HG03571 (cell line): Measurements from ENCODE around the gene C17orf114.

Experiments
- ATAC-seq: cut with Tn5 transposase; IDR thresholded peaks from one replicate; pipeline ENCODE4 v1.9.1; 2021; ENCODE audit not compliant: unreplicated experiment

Gene C17orf114

DNA sequence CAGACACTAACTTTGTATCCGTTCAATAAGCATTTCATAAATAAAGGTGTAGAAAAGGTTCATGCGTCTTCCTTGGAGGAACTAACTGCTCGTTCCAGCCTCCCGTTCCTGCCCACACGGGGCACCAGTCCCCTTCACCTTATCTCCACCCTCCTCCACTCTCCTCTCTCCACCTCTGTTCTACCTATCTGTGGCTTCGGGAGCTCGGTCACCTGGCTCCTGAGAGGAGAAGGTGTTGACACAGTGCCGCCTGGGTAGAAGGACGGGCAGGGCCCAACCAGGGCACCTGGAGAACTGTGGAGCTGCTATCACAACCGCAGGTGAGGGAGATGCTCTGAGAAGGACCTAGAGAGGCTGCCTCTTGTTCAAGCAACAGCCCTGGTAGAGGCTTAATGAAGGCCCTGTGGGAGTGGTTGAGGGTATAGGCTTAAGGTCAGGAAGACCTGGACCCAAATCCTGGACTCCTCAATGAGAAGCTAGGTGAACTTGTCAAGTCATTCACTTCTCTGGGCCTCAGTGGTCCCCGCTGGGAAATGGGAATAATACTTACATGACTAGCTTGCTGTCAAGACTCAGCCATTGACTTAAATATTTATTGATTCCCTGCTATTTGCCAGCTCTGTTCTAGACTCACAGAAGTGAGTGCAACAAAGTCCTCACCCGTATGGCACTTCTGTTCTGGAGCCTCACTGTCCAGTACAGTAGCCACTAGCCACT lies 21.4 kb upstream of the C17orf114 start:
- ATAC-seq: no peak

DNA sequence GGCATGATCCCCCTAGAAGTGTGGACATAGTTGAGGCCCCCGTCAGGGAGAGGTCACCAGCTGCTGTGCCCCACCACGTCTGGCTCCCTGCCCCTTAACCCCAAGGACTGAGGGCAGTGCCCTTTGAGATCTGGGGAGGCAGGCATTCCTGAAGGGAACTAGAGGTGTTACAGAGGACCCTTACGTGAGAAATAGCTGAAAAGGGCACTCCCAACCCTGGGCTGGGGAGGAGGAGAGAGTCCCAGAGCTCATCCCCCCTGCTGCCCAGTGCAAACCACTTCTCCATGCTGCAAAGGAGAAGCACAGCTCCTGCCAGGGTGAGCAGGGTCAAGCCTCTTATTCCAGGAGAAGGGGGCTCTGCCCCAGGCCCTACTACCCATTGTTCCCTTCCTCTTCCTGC lies 20.7 kb upstream of the C17orf114 start:
- no peak for ATAC-seq

DNA sequence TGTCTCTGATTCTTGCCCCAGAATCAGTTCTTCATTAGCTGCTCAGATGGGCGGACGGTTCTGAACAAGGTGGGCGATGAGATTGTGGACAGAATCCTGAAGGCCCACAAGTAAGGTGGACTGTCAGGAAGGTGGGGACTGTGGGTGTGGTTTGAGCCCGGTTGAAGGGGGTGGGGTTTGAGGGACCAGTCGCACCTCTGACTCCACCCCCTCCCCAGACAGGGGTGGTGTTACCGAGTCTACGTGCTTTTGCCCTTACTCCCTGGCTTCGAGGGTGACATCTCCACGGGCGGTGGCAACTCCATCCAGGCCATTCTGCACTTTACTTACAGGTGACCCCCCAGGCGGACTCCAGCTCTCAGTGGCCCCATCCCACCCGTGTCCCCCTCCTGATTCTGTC lies 16.1 kb upstream of the C17orf114 start:
- ATAC-seq: no peak

DNA sequence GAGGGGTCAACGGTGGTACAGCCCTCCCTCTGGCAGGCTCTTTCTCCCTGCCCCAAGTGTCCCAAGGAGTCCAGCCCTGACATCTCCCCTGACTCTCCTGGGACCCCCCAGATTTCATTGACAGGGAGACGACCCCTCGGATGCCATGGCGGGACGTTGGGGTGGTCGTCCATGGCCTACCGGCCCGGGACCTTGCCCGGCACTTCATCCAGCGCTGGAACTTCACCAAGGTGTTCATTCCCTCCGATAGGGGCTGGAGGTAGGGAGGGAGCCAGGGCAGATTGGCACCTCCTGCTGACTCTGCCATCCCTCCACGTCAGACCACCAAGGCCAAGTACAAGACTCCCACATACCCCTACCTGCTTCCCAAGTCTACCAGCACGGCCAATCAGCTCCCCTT lies 14.7 kb upstream of the C17orf114 start:
- ATAC-seq: no peak

DNA sequence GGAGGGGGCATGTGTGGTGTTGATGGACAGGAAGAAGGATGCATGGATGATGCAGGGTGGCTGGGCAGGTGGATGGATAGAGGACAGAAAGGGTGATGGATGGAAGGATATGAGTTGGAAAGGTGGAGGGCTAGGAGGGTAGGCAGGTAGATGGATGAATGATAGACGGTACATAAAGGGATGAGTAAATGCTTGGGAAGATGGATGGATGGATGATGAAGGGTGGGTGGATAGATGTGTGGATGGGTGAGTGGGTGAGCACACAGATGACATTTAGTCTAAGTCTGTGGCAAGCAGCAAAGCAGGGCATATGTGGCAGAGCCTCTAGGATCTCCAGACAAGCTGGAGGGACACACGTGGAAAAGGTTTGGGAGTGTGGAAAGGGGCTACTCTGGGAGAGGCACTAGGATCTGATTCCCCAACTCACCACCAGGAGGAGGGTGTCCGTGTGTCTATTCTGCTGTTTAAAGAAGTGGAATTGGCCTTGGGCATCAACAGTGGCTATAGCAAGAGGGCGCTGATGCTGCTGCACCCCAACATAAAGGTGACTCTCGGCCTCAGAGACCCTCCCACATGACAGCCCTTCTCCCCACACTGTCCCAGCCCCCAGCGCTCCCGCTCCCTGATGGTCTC lies 13.0 kb upstream of the C17orf114 start:
- ATAC-seq: no peak

DNA sequence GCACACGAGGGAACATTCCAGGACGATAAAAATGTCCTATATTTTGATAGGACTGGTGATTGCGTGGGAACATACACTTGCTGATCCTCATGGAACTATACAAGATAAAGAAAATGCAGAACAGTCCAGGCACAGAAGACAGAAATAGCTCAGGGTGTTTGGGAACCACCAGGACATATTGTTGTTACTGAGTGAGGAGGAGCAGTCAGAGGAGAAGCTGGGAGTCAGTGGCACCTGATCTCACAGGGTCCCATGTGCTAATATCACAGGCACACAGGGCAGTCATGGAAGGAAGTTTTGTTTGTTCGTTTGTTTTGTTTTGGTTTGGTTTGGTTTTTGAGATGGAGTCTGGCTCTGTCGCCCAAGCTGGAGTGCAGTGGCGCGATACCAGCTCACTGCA lies 10.6 kb upstream of the C17orf114 start:
- no peak for ATAC-seq

DNA sequence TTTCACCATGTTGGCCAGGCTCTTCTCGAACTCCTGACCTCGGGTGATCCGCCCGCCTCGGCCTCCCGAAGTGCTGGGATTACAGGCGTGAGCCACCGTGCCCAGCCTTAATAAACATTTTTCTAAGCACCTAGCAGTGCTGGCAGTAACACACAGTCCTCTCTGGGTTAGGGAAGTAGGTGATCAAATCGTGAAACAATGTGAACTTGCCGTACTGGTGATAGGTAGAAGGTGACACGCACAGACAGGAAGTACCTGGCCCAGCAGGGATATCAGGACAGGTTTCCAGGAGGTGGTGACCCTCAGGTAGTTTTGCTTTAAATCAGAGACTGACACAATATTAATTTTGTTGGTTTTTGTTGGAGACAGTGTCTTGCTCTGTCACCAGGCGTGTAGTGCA lies 9.3 kb upstream of the C17orf114 start:
- ATAC-seq: no peak

DNA sequence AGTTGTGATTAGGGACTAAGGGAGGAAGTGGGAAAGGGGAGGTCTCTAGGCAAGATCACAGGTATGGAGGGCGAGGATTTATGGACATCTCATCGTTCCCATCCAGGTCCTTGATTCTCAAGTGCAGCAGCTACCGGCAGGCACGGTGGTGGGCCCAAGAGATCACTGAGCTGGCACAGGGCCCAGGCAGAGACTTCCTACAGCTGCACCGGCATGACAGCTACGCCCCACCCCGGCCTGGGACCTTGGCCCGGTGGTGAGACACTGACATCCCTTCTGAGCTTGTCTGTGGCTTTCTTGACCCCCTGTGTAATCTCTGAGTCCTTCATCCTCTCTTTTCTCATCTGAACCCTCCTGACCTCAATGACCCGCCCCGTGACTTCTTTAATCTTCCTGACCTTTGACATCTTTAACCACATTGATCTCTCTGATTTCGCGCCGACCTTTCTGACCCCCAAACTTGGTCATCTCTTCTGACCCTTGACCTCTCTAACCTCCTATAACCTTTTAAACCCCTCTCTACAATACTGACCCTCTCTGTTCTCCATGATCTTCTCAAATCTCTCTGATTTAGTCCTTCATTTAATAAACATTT lies 8.7 kb upstream of the C17orf114 start:
- ATAC-seq: no peak

DNA sequence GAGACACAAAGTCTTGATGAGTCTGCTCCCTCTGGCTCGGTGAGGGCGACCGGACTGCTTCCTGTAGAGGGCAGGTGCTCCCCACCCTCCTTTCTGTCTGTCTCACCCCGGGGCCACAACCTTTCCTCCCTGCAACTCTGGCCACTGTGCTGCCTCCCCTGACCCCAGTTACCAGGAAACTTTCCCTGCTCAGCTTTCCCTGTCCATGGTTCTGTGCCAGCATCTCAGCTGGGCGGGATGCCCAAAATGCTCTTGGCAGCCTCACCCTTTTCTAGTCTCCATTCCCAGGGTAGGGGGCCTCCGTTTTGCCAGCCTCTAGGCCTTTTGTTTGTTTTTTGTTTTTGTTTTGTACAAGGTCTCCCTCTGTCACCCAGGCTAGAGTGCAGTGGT lies 6.2 kb upstream of the C17orf114 start:
- no peak for ATAC-seq

DNA sequence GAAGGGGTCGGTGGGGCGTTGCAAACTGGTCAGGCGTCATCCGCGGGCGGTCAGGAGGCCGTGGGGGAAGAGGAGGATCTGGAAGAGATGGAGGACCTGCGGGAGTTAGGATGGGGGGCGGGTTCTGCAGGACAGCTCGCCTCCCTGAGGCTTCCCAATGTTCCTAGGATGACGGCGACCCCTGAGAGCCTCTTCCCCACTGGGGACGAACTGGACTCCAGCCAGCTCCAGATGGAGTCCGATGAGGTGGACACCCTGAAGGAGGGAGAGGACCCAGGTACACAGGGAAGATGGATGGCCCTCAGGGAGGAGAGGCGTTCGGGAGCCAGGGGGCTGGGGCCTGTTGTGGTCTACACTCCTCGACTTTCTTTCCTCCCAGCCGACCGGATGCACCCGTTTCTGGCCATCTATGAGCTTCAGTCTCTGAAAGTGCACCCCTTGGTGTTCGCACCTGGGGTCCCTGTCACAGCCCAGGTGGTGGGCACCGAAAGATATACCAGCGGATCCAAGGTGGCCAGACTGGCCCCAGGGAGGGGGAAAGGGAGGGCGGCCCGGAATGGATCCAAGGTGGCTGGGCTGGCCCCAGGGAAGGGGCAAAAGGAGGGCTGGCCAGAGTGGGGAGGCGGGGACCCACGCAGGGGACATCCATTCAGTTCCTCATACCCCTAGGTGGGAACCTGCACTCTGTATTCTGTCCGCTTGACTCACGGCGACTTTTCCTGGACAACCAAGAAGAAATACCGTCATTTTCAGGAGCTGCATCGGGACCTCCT lies 5.7 kb upstream of the C17orf114 start:
- no peak for ATAC-seq

DNA sequence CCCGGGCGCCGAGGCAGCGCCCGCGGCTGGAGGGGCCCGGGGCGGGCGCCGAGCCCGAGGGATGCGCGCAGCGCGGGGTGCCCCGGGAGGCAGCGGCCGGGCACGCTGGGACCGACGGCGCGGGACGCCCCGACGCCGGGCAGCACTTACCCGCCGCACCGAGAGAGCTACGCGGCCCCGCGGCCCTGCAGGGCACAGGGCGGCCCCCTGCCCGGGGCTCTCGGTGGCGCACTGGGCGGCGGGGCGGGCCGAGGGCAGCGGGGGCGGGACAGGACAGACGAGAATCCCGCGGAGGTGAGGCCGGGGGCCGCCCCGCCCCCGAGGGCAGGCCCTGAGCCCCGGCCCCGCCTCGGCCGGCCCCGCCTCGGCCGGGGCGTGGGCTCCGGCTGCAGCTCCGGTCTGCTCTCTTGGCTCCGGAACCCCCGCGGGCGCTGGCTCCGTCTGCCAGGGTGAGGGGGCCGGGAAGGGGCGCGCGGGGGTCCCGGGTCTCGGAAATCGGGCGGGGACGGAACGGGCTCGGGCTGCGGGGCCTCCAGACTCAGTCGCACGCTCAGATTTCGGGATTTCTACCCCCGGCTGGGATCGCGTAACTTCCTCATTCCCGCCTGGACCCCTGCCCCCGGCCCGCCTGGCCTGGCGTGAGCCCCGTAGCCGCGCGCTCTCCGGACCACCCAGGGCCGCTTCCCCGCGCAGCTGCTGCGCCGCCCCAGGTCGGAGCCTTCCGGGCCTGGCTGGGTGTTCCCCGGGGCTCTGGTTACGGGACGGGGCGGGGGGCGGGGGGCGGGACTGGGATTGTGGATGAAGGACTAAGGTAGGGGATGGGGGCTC lies 4.9 kb upstream of the C17orf114 start, which contains the start of gene PLD2:
Gene PLD2 (plus strand): TSS at position 376 of the 828 bp plus-strand sequence. CDS start 621 bp downstream, outside the sequence.
- peak; percentile 89 for ATAC-seq

DNA sequence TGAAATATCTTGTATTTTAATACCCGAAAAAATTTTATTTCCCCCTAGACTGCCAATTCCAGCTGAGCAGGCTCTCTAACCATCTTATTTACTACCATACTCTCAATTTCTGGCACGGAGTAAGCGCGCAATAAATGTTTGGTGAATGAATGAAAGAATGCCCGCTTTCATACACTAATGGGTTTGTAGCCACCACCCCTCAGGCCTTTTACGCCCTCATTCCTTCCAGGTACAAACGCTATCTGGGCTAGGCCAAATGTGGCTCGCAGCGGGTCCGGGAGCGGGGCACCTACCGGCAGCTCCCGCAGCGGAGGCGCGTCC lies 4.3 kb upstream of the C17orf114 start:
- ATAC-seq: no peak

DNA sequence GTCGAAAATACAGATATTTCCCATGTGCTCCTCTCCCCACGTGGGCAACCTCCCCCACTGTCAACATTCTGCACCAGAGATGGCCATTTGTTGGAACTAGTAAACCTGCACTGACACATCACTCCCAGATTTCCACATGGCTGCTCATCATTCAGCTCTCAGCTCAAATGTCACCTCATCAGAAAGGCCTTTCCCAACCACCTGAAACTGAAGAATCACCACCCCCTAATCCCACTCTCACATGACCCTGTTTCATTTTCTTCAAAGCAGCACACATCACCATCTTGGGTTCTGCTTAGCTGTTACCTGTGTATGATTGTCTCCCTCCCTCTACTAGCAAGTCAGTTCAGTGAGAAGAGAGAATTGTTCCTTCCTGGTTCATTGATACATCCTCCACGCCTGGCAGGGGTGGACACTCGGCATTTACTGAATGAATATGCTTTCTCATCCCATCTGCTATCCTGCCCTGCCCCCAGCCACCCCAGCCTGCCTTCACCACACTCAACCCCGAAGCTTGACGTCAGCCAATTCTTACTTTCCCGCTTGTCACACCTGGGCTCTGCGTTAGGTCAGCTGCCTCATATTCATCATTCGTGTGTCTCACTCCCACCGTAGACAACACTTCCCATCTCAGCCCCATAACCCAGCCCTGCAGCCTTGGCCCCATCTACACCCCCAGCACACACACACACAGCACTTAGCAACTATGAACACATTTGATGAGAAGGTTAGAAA lies 1.5 kb downstream of the C17orf114 start:
- ATAC-seq: no peak

DNA sequence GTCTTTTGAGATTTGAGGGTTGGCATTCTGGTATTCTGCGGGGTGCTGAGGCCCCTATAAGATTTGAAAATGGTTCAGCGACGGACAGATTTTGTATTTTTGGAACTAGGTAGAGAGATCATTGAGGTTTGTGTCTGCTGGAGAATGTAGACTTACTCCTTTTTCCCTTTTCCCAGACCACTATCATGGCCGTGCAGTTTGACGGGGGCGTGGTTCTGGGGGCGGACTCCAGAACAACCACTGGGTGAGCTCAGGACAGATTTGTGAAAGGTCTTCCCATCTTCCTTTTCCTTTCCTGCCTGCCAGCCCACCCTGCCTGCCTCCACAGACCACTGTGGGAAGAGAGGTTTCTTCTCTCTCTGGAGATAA lies 5.6 kb downstream of the C17orf114 start:
- ATAC-seq: no peak

DNA sequence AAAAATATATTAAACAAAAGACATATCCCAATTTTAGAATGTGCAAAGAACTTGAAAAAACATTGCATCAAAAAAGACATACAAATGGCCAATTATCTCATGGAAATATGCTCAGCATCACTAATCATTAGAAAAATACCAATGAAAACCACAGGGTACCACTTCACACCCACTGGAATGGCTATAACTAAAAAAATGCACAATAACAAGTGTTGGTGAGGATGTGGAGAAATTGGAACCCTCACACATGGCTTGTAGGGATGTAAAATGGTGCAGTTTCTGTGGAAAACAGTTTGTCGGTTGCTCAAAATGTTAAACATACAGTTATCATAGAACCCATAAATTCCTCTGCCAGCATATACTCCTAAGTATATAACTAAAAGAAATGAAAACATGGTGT lies 7.0 kb downstream of the C17orf114 start:
- no peak for ATAC-seq

DNA sequence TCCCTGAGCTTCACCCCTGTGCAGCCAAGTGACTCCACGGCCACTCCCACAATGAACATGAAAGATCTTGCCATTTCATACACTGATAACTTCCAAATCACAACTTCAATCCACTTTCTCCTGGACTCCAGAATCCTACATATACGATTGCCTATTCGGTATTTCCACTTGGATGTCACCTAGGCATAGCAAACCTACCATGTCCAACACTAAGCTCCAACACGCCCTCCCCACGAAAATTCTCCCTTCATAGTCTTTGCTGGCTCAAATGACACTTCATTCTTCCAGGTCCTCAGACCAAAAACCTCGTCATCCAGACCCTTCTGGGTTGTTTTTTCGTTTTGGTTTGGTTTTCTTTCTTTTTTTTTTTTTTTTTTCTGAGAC lies 11.4 kb downstream of the C17orf114 start:
- ATAC-seq: no peak

DNA sequence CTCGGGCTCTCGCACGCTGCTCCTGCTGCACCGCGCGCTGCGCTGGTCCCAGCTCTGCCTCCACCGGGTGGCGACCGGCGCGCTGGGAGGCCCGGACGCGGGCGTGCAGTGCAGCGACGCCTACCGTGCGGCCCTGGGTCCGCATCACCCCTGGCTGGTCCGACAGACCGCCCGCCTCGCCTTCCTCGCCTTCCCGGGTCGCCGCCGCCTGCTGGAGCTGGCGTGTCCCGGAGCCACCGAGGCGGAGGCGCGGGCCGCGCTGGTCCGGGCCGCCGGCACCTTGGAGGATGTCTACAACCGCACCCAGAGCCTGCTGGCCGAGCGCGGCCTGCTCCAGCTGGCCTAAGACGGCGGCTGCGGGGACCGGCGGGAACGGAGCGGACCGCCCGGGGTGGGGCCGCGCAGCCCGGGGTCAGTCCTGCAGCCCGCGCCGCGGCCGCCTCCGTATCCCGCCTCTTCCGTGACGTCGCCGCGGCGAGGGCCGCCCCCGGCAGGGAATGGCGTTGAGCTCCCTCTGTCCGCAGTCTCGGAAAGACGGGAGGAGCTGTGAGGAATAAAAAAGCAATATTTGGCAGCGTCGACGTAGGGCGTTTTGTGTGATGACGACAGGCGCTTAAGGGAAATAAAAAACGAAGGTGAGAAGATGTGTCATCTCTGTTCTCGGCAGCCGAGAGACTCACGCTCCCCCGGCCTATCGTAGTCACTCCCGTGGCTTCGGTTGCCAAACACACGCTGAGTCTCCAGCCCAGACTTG lies 12.0 kb downstream of the C17orf114 start:
- no peak for ATAC-seq

DNA sequence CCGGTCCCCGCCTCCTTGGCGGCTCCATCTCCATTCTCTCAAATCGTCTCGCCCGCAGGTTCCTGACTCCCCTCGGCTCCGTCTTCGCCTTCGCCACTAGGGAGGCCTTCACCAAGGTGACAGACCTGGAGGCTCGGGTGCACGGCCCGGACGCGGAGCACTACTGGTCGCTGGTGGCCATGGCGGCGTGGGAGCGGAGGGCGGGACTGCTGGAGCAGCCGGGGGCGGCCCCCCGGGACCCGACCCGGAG lies 12.5 kb downstream of the C17orf114 start:
- no peak for ATAC-seq

DNA sequence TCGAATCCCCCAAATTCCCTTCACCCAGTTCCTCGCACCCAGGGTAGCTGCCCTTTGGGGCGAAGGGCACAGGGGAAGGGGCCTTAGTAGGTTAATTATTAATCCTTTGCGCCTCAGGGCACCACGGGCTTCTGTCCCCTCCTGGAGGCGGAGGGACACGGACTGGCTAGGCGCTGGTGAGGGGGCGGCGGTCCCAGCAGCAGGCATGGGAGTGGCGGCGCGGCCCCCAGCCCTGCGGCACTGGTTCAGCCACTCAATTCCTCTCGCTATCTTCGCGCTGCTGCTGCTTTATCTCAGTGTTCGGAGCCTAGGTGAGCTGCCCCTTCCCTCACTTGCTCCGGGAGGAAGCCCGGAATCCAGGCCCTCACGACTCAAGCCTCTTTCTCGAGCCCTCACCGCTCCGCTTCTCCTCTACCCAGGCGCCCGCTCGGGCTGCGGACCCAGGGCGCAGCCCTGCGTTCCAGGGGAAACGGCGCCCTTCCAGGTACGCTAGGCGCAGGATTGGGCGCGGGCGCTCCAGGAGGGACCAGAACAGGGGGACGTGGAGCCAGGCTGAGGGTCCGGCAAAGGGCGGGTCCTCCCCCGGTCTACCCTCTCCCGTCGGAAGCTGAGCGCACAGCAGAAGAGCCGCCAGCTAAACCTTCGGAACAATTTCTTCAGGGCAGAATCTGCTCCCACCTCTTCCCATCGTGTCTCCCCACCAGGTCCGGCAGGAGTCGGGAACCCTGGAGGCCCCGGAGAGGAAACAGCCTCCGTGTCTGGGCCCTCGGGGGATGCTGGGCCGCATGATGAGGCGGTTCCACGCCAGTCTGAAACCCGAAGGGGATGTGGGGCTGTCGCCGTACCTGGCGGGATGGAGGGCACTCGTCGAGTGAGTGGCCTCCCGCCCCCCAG lies 13.1 kb downstream of the C17orf114 start, which contains the start of gene GLTPD2:
Gene GLTPD2 (plus strand): TSS at position 158 of the 894 bp plus-strand sequence. CDS start 48 bp downstream, at position 206.
- no peak for ATAC-seq
